IMR-90 (cell line): ENCODE measurements around the gene ZNF526. TPM values are rescaled to one million over a fixed set of nuclear protein-coding genes. Genes with fewer than 3 reads are reported as not detected.

Experiments
- CEBPB ChIP-seq: IDR thresholded peaks from 2 replicates; pipeline ENCODE4 v1.6.1; 2012; ENCODE audit warnings: low read depth, low read length, improper control_type of control experiment
- CHD1 ChIP-seq: IDR thresholded peaks from 2 replicates; pipeline ENCODE4 v1.6.1; 2012; ENCODE audit warnings: low read depth, low read length, improper control_type of control experiment
- CTCF ChIP-seq: conservative IDR thresholded peaks from 2 replicates; pipeline ENCODE4 v1.5.1; 2012; ENCODE audit warnings: mild to moderate bottlenecking, low read depth, low read length, improper control_type of control experiment
- FOS ChIP-seq: fragments of 150-350 bp; IDR thresholded peaks from 2 replicates; pipeline ENCODE4 v1.6.1; 2016; ENCODE audit warnings: low read depth, low read length
- MAFK ChIP-seq: IDR thresholded peaks from 2 replicates; pipeline ENCODE4 v1.6.1; 2012; ENCODE audit warnings: low read depth, low read length, improper control_type of control experiment
- RFX5 ChIP-seq: IDR thresholded peaks from 2 replicates; pipeline ENCODE4 v1.8.0; 2012; ENCODE audit warnings: low read depth, mild to moderate bottlenecking, low read length, moderate library complexity
- SMC3 ChIP-seq: fragments of 150-350 bp; IDR thresholded peaks from 2 replicates; pipeline ENCODE4 v1.6.1; 2016; ENCODE audit warnings: low read depth, mild to moderate bottlenecking, antibody characterized with exemption, low read length, moderate library complexity
- polyA plus RNA-seq, 3 experiments: library from polyadenylated mRNA; depleted of rRNA; stranded (reverse); fragments of >200 nt; gene quantifications; 2 replicates each; pipeline ENCODE4 v1.2.3, GENCODE V29; 2012; ENCODE audit warnings: low replicate concordance in 1 of 3
- total RNA-seq: library from RNA; depleted of rRNA; stranded (reverse); fragments of >200 nt; gene quantifications from 2 replicates; pipeline ENCODE4 v1.2.3, GENCODE V29; 2012

Gene ZNF526
- total and polyA plus RNA-seq, 2 of the 4 experiments (the other 2 are of a cell fraction) = 7.3 to 13.6 TPM

- TF ChIP-seq CEBPB = peak; percentile 72
- peak; percentile 10; the same call in 1 of the 2 replicates for TF ChIP-seq CTCF
- 0 out of 2 replicates have a peak, but pooled peaks have one; percentile 16 for TF ChIP-seq SMC3
- 0 out of 2 replicates have a peak, but pooled peaks have one; percentile 56 for TF ChIP-seq RFX5
- TF ChIP-seq CHD1 = peak; percentile 13; the same call in 1 of the 2 replicates
- TF ChIP-seq MAFK = no peak
- peak; percentile 70; the same call in 1 of the 2 replicates for TF ChIP-seq FOS
Observed at GRCh38 chr19:42219812-42220750, at the start of gene ZNF526 (continued).
